Subcutaneous abdominal adipose tissue (tissue), 5 donors: Measurements from ENCODE around the gene TFAP2B.

Source experiments
- H3K27ac ChIP-seq: one replicate; pipeline ENCODE4 v1.7.0; 2013; ENCODE audit warnings: low read depth, mild to moderate bottlenecking, inconsistent platforms, low read length, moderate library complexity
- H3K27me3 ChIP-seq, 5 donors: one replicate each; pipeline ENCODE4 v1.7.0; 2013; ENCODE audit warnings: low read length in 5 of 5, inconsistent platforms in 1 of 5; ENCODE audit not compliant: control insufficient read depth in 5 of 5, insufficient read depth in 4 of 5
- H3K36me3 ChIP-seq, 5 donors: one replicate each; pipeline ENCODE4 v1.7.0; 2013; ENCODE audit warnings: low read length in 5 of 5; ENCODE audit not compliant: control insufficient read depth in 5 of 5, insufficient read depth in 5 of 5
- H3K4me1 ChIP-seq, 5 donors: one replicate each; pipeline ENCODE4 v1.7.0; 2013; ENCODE audit warnings: low read length in 5 of 5, mild to moderate bottlenecking in 3 of 5, moderate library complexity in 1 of 5; ENCODE audit not compliant: control insufficient read depth in 5 of 5, insufficient read depth in 5 of 5
- H3K4me3 ChIP-seq, 5 donors: one replicate each; pipeline ENCODE4 v1.7.0; 2013; ENCODE audit warnings: low read length in 5 of 5, low read depth in 1 of 5
- H3K9ac ChIP-seq, 5 donors: one replicate each; pipeline ENCODE4 v1.7.0; 2013; ENCODE audit warnings: low read length in 5 of 5, mild to moderate bottlenecking in 4 of 5, moderate library complexity in 3 of 5
- H3K9me3 ChIP-seq, 5 donors: one replicate each; pipeline ENCODE4 v1.7.0; 2013; ENCODE audit warnings: low read length in 5 of 5; ENCODE audit not compliant: control insufficient read depth in 5 of 5
- donor health status: healthy.
- donor health status: healthy.
- donor health status: healthy.
- donor health status: healthy.
- donor health status: healthy.

Gene TFAP2B

DNA sequence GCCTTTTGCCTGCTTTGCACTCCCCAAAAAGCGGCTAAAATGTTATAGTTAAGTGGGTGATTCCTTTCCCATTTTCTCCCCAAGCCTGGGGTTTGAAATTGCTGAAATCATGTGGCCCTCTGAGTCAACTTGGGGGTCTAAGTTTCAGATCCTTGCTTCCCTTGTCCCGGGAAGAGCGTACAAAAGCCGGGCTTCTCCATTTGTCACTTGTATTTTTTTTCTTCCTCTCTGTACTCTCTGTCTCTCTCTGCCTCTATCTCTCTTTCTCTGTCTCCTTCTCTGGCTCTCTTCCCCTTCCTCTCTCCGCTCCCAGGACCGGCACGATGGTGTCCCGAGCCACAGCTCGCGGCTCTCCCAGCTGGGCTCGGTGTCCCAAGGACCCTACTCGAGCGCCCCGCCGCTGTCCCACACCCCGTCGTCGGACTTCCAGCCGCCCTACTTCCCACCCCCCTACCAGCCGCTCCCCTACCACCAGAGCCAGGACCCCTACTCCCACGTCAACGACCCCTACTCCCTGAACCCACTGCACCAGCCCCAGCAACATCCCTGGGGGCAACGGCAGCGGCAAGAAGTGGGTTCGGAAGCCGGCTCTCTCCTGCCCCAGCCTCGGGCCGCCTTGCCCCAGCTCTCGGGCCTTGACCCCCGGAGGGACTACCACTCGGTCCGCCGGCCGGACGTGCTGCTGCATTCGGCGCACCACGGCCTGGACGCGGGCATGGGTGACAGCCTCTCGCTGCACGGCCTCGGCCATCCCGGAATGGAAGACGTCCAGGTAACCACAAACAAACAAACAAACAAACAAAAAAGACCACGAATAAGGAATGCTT, 4.6 kb downstream of the TFAP2B start:
- H3K27ac ChIP-seq, result no peak overlapping the region
- H3K36me3 ChIP-seq, result no peaks in the 10 kb centered on the region
- peaks cover 59 to 85% (median 82%) of the 10 kb centered on the region in 5 donors for H3K27me3 ChIP-seq
- no peak overlapping the region for H3K9ac ChIP-seq
- no peak overlapping the region for H3K4me3 ChIP-seq
- peaks cover 0 to 17% (median 15%) of the 10 kb centered on the region in 5 donors for H3K4me1 ChIP-seq
- H3K9me3 ChIP-seq, result no peaks in the 10 kb centered on the region

DNA sequence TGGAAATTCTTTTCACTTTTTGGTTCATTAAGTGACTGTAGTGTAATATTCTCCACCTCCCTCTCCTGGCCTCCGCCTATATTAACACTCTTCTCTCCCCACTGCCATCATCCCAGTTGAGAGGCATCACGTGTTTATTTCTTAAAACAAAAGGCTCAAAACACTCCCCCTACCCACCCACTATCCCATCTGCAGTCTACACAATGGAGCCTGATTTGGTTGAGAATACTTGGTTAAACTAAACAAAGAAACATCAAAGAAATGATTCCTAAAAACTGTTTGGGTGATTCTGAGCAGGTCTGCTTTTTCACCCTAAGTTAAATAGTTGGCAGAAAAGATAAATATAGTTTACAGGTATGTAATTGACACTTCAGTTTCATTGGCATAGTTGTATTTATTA, 5.9 kb downstream of the TFAP2B start:
- no peaks in the 10 kb centered on the region for H3K9me3 ChIP-seq
- H3K9ac ChIP-seq, result no peak overlapping the region
- H3K4me3 ChIP-seq, result no peak overlapping the region
- no peak overlapping the region for H3K27ac ChIP-seq
- H3K36me3 ChIP-seq, result no peaks in the 10 kb centered on the region
- H3K4me1 ChIP-seq, result peaks cover 0 to 14% (median 11%) of the 10 kb centered on the region in 5 donors
- H3K27me3 ChIP-seq, result peaks cover 57 to 85% (median 74%) of the 10 kb centered on the region in 5 donors

DNA sequence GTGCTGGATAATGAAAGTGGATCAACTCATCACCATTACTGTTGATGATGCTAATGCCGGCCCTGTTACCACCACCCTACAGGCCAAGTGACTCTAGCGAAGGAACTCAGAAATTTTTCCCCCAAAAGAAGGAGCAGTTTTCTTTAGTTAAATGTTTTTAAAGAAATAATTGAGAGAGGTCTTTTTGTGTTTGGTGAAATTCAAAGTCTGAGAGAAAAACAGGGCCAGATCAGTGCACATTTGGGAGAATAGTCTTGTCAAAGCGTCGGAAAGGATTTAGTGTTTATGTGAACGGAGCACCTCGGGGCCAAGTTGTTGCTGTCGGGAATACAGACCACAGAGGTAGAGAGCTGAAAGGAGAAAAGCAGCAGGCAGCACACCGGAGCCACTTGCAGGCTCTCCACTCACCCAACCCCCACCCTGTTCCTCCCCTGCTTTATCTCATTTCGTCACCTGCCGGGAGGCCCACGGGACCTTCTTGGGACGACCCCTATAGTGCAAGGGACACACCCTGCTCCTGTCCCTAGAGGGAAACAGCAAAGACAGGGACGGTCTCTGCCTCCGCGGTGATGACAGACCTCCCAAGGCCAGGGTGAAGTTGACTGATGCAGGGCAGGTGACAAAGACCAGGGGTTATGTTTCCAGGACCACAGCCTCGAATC, 6.8 kb downstream of the TFAP2B start:
- Histone ChIP-seq H3K27ac (no peak overlapping the region), H3K27me3 (peaks cover 55 to 83% (median 66%) of the 10 kb centered on the region in 5 donors), H3K9me3 (no peaks in the 10 kb centered on the region), H3K4me3 (no peak overlapping the region), H3K36me3 (no peaks in the 10 kb centered on the region), H3K9ac (no peak overlapping the region), H3K4me1 (peaks cover 0 to 6% (median 2%) of the 10 kb centered on the region in 5 donors)

DNA sequence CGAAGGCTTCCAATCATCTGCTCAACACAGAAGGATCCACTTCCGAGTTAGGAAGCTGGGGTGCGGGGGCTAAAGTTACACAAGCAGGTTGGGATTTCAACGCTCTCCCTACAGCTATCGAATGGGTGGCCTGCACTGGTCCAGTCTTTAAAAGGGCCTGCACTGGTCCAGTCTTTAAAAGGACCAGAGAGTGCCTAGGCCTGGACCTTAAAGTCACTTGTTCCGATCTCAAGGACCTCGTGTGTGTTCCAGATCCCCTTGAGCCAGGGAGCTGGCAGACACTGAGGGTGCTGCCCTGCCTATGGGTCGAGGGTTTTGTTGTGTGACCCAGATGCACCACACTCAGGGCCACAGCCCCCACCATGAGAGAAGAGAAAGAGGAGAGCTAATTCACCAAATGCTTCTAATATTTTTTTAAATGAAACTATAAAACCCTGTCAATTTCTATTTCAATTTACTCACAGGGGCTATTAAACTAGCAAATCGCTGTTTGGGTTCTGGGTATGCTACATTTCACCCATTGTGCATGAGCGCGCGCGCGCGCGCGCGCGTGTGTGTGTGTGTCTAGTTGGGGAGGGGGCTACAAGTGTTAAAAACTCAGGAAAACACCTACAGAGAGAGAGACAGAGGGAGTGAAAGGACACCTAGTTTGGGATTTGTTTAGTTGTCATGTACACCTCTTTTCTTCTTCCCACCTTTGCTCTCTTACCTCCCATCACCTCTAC, 7.5 kb downstream of the TFAP2B start:
- Histone ChIP-seq H3K27me3 (peaks cover 54 to 79% (median 64%) of the 10 kb centered on the region in 5 donors), H3K9me3 (no peaks in the 10 kb centered on the region), H3K4me1 (peaks cover 0 to 5% (median 0%) of the 10 kb centered on the region in 5 donors)

DNA sequence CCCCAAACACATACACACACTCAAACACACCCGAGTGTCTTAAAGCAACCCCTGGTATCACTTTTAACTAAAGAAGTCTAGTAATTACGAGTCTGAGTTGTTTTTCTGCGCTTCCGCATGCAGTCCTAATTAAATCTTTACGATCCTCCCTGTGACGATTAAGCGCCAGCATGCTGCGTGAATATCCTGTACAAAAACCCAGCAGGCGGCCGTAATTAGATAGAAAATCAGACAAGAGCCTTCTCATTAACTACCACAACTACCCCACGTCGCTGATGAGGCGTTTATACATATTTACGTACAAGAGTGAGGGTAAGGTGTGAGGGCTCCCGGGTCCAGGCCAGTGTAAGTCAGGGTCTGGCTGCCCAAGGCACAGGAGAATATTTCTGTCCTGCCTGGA, 8.1 kb downstream of the TFAP2B start:
- H3K4me3 ChIP-seq, result no peak overlapping the region
- no peak overlapping the region for H3K9ac ChIP-seq
- no peak overlapping the region for H3K27ac ChIP-seq
- no peaks in the 10 kb centered on the region for H3K36me3 ChIP-seq
- peaks cover 0 to 5% (median 0%) of the 10 kb centered on the region in 5 donors for H3K4me1 ChIP-seq
- H3K9me3 ChIP-seq, result no peaks in the 10 kb centered on the region
- H3K27me3 ChIP-seq, result peaks cover 52 to 80% (median 65%) of the 10 kb centered on the region in 5 donors

More for the DNA sequence above, 7.5 kb downstream of the TFAP2B start:
- H3K27ac ChIP-seq, result no peak overlapping the region
- no peak overlapping the region for H3K9ac ChIP-seq
- no peak overlapping the region for H3K4me3 ChIP-seq
- H3K36me3 ChIP-seq, result no peaks in the 10 kb centered on the region

DNA sequence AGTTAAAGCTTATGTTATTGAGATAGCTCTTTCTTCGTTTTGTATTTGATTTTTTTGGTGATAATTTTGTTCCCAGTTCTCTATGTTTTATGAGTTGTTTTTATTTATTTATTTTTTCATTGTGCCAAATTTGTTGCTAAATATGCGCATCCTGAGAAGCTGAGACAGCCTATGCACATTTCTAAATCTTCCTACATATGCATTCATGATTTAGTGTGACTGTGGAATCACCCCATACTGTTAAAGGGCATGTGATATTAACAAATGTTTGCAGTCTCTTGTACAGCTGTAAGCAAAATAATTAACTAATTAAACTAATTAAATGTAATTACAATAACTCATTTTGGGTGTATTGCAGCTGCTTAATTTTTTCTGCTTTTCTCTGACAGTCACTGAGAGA, 10.4 kb downstream of the TFAP2B start:
- Histone ChIP-seq H3K27me3 (peaks cover 32 to 62% (median 51%) of the 10 kb centered on the region in 5 donors), H3K9me3 (no peaks in the 10 kb centered on the region), H3K4me1 (no peaks in the 10 kb centered on the region), H3K36me3 (no peaks in the 10 kb centered on the region), H3K4me3 (no peak overlapping the region), H3K9ac (no peak overlapping the region), H3K27ac (no peak overlapping the region)

DNA sequence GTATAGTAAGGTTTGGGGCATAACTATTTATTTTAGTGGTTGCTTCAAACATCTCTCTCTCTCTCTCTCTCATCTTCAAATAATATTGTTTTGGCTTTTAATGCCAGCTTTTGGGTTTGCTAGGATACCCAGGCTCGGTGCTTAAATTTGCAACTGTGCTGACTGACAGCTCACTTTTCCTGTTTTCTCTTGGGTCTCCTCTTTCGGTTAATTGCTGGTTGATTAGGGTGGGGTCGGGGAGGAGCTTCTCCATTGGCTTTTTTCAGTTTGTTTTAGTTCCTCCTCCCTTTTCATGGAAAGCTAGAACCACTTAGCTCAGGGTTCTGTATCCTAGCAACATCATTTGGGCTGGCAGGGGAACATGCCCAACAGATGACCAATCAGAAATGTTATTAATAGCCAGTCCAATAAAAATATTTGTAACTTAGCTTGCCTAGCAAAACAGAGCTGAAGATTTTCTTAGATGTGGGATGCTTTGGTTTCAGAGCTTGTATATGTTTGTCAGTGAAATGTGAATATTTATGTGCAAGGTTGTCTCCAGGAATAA, 11.3 kb downstream of the TFAP2B start:
- no peak overlapping the region for H3K27ac ChIP-seq
- H3K9ac ChIP-seq, result no peak overlapping the region
- H3K27me3 ChIP-seq, result peaks cover 28 to 58% (median 48%) of the 10 kb centered on the region in 5 donors
- no peaks in the 10 kb centered on the region for H3K36me3 ChIP-seq
- H3K4me3 ChIP-seq, result no peak overlapping the region
- H3K9me3 ChIP-seq, result no peaks in the 10 kb centered on the region
- H3K4me1 ChIP-seq, result no peaks in the 10 kb centered on the region

DNA sequence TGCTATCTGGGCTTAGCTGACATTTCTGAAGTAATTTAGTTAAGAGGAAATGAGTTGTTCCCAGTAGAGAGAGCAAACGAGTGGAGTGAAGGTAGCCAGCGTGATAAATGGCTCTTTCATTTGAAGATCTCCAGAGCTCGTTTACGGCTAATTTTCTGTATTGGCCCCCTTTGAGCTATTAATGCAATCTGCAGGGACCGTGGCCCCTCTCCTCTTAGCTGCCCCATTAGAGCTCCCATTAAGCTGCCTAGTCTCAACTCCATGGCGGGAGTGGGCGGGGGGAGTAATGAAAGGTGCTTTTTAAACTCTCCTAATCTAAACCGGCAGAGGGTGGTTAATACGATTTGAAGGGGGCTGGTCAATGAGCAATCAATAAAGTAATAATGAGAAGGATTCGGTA, 12.5 kb downstream of the TFAP2B start:
- Histone ChIP-seq H3K27ac (no peak overlapping the region), H3K4me3 (no peak overlapping the region), H3K4me1 (peaks cover 0 to 4% (median 0%) of the 10 kb centered on the region in 5 donors), H3K36me3 (no peaks in the 10 kb centered on the region), H3K9me3 (no peaks in the 10 kb centered on the region), H3K27me3 (peaks cover 26 to 57% (median 47%) of the 10 kb centered on the region in 5 donors), H3K9ac (no peak overlapping the region)

DNA sequence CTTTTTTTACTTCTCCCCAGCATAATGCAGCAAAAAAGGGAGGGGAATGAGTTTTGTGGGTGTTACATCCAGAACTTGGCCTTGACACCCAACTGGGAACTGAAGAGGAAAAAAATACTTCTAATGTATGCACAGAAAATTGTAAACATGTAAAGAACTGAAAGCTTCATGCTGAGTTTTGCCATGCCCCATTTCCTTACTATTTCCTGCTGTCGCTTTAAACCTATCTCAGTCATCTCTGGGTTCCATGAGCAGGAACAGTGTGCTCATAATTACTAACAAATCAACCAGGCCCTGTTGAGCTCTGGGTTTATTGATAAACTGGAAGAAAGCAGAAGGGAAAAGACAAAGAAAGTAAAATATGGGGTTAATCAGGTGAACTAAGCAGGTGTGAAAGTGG, 14.2 kb downstream of the TFAP2B start:
- Histone ChIP-seq H3K9me3 (no peaks in the 10 kb centered on the region), H3K4me1 (peaks cover 0 to 7% (median 0%) of the 10 kb centered on the region in 5 donors), H3K27ac (no peak overlapping the region), H3K9ac (no peak overlapping the region), H3K4me3 (no peak overlapping the region), H3K27me3 (peaks cover 28 to 62% (median 37%) of the 10 kb centered on the region in 5 donors), H3K36me3 (no peaks in the 10 kb centered on the region)
